RPMI8226 (cell line): ENCODE results near the gene MCM7.
A peak's percentile ranks its signal among the peaks of the same experiment; 100 is the strongest.

Experiments used
- DNase-seq: peaks from one replicate; pipeline ENCODE4 v3.0.0-alpha.2; 2015

Gene MCM7

DNA sequence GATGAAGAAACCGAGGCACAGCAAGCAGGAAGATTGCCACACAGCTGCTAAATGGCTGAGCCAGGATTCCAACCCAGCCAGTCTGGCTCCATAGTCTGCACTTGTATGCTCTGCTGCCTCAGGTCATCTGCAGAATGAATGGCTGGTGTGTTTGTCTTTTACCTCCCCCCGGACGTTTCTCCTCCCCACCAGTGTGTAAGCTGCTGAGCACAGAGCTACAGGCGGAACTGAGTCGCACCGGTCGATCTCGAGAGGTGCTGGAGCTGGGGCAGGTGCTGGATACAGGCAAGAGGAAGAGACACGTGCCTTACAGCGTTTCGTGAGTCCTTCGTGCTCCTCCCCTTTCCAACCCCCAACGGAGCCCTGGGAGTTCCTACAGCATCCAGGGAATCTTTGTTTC is 20.9 kb upstream of the MCM7 start:
- no peak for DNase-seq

DNA sequence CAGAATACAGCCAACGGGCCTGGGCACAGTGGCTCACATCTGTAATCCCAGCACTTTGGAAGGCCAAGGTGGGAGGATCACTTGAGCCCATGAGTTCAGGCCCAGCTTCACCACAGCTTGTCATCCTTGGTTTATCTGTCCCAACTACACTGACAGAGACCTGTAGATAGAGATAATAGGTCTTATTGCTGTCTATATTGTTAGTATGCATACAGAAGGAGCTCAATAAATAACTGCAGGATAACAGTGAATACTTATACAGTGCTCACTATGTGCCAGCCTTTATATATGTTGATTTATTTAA is 19.5 kb upstream of the MCM7 start:
- DNase-seq: no peak

DNA sequence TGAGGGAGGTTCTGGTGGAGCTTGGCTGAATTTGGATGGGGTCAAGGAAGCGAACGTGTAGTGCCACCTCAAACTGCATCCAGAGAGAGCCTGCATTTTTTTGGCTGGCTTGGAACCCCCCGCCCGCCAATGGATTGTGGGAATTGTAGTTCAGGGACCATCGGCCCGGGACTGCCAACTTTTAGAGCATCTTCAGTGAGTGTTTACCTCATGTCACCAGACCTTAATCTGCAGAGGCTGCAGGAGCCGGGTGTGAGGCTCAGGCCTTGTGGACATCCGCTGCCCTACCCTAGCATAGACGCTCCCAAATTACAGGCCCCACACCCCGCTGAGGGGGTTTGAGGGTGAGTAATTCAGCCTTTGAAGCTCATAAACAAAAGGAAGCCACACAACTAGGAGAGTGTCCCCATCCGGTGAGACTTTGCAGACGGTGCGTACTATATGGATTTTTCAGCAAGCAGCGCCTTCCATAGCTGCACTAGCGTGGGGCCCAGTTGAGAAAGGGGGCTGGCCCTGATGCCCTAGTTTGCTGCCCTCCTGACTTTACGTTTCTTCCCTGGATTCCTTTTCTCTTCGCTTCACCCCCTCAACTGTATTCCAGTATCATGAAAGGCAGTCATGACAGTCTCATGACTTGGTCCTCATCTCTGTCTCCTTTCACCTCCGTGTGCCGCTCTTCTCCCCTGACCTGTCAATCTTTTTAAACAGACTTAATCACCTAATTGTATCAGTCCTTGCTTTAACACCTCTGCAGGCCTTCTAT is 19.0 kb upstream of the MCM7 start:
- DNase-seq: peak; percentile 83

DNA sequence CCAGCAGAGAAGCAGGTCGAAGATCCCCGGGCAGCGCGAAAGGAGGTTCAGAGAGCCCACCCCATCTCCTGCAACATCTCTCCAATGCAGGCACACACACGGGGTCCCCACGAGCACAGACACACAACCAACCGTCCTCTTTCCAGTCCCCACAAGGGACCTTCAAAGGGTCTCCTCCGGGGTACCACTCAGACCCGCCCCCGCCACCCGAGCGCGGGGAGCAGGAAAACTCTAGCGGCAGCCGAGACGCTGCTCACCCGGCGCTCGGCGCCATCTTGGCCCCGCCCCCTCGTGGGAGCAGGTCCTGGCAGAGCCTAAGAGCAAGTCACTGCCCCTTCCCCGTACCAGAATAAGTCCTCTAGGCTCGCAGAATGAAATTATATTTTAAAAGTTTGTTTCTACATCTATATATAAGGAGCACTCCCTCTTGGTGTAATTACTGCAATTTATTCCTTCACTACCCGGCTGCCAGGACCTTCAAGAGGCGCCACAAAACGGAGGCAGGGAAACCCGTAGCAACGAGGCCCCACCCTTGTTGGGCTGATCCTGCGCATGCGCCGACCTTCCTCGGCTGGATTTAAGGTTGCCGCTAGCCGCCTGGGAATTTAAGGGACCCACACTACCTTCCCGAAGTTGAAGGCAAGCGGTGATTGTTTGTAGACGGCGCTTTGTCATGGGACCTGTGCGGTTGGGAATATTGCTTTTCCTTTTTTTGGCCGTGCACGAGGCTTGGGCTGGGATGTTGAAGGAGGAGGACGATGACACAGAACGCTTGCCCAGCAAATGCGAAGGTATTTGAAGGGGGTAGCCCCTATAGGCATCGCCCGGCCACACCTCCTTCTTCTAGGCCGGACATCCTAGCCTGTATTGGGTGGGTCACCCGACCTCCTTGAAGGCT is 18.1 kb upstream of the MCM7 start, which contains the start of the genes CNPY4 and TAF6:
CNPY4 (plus strand) TSS at position 563 of the 898 bp plus-strand sequence; CDS start at position 674, 111 bp downstream.
TAF6 (minus strand) TSS at position 287 of the 898 bp plus-strand sequence. CDS start 5,149 bp downstream, outside the sequence.
- peak; percentile 98 for DNase-seq

DNA sequence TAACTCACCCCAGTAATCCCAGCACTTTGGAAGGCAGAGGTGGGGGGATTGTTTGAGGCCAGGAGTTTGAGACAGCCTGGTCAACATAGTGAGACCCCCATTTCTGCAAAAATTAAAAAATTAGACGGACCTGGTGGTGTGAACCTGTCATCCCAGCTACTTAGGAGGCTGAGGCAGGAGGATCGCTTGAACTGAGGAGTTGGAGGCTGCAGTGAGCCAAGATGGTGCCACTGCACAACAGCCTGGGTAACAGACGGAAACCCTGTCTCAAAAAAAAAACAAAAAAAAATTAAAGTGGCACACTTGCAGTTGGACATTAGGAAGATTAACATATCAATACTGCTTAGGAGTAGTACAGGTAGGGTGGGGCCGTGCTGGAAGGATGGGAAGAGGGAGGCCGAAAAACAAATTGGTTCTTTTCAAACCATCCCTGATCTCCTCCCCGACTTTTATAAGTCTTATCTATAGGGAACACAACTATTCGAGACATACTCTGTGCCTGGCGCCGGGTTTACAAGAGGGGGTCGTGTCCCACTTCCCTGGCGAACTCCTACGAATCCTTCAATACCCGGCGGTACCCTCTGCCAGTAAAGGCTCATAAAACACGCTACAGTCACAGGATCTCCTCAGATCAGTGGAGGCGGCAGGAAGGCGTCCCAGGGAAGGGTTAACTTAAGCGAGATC is 17.3 kb upstream of the MCM7 start:
- no peak for DNase-seq

DNA sequence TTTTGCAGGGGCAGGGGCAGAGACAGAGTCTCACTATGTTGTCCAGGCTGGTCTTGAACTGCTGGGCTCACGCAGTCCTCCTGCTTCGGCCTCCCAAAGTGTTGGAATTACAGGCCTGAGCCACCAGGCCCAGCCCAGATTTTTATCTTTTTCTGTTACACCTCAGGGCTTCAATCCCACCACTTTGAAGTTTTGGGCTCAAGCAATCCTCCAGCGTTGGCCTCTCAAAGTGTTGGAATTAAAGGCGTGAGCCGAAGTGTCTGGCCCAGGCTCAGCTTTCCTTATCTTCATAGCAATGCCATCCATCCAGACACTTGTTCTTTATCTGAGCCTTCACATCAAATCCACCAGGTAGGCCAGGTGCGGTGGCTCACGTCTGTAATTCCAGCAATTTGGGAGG is 13.8 kb upstream of the MCM7 start:
- DNase-seq: no peak

DNA sequence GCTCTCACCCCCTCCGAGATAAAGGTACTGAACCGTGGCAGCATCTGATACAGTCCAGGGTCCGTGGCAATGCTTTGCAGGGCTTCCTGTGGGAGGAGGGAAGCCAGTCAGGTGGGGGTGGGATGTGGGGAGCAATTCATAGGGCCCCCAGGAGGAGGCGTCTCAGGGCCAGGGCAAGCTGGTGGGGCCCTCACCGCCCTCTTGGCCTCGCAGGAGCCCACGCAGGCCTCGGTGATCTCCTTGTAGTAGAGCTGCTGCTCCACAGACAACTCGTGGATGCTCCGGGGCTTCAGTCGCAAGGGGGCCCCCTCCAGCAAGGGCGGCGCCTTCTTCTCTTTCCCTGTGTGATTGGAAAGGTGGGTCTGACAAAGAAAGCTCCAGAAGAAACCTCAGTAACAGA is 10.7 kb upstream of the MCM7 start:
- no peak for DNase-seq

DNA sequence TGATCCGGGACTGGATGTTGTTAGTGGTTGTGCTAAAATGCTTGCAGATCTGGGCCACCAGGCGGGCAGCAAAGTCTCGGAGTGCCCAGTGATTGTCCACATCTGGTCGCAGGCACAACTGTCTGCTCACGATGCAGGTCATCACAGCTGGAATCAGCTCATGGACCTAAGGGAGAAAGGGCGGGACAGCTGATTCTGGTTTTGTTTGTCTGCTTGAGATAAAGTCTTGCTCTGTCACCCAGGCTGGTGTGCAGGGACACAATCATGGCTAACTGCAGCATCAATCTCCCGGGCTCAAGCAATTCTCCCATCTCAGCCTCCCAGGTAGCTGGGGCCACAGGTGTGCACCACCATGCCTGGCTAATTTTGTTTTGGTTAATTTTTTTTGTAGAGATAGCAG is 10.0 kb upstream of the MCM7 start:
- DNase-seq: no peak

DNA sequence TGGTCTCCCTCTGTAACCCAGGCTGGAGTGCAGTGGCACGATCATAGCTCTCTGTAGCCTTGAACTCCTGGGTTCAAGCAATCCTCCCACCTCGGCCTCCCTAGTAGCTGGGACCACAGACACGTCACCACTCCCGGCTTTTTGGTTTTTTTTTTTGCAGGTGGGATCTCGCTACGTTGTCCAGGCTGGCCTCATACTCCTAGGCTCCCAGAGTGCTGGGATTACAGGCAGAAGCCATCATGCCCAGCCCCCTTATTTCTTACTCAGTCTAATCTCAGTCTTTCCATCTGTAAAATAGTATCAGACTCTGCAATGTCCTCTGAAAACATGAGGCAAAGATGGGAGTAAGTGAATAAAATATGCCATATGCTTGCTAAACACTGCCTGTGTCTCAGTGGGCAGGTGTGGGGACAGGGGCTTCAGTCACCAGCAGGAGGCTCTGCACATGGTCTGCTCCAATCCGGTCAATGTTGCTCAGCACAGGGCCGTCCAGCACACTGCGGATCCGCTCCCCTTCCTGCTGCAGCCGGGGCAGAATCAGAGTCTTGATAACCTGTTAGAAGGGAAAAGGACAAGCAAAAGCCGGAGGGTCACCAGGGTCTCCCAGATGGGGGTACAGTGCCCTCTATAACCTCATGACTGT is 8.4 kb upstream of the MCM7 start:
- no peak for DNase-seq

DNA sequence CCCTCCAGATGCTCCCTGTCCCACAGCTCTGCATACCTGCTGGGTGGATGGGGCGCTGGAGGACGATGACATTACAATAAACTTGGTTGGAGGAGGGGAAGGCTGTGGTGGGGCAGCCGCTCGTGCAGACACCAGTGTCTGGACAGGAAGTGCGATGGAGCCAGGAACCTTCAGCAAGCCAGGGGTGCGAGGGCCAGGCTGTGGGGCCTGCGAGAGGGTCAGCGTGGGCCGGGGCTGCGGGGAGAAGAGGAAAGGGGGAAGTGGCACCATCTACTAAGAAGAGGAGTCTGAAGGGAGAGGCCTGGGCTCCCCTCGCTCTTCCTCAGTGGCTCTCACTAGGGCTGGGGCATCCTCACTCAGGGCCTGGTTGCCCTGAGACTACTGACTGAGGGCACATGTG is 6.7 kb upstream of the MCM7 start:
- no peak for DNase-seq

DNA sequence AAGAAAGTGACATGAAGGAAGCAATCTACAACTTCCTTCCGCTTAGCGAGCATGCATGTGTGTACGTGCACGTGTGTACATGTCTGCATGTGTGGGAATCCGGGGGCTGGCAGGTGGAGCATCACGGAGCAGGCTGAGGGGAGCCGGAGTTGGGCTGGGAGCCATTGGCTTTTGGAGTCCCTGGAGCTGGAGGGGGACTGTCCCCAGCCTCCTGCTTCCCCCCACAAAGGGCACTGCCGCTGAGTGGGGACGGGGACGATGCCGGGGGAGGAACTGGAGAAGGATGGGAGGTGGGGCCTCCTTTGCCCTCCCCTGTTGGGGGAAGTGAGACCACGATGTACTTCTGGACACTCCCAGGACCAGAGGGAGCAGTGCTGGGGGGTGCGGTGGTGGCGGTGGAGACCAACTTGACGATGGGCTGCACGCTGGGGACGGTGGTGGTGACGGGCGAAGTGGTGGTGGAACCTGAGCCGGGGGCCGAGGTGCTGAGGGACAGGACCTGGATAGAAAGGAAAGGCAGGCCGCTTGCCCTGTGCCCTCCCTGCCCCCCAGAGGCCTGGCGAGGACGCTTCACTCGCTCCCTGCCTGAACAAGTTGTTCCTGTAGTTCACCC is 6.0 kb upstream of the MCM7 start:
- no peak for DNase-seq

DNA sequence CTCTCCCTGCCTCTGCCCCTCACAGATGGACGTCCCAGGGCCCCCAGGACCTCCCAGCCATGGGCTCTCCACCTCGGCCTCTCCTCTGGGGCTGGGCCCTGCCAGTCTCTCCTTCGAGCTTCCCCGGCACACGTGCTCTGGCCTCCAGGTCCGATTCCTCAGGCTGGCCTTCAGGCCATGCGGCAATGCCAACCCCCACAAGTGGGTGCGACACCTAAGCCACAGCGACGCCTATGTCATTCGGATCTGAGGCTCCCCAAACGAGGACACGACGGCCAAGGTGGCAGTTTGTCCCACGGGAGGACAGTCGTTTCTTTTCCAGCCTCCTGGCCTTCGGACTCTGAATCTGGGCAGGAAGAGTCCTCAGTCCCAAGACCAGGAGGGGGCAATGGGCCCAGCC is 5.4 kb upstream of the MCM7 start:
- no peak for DNase-seq

DNA sequence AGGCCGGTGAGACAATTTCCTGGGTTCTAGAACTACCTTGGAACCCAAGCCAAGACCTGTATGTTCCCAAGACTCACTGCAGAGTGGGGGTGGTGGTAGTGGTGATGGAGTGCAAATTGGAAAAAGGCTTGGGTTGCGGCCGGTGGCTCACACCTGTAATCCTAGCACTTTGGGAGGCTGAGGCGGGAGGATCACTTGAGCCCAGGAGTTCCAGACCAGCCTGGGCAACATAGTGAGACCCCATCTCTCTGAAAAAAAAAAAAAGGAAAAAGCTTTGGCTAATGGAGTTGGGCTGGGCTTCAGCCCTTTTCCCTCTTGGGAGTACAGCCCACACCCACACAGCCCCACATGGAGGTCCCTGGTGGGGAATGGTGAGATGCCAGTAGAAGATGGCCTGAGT is 4.3 kb upstream of the MCM7 start:
- no peak for DNase-seq

DNA sequence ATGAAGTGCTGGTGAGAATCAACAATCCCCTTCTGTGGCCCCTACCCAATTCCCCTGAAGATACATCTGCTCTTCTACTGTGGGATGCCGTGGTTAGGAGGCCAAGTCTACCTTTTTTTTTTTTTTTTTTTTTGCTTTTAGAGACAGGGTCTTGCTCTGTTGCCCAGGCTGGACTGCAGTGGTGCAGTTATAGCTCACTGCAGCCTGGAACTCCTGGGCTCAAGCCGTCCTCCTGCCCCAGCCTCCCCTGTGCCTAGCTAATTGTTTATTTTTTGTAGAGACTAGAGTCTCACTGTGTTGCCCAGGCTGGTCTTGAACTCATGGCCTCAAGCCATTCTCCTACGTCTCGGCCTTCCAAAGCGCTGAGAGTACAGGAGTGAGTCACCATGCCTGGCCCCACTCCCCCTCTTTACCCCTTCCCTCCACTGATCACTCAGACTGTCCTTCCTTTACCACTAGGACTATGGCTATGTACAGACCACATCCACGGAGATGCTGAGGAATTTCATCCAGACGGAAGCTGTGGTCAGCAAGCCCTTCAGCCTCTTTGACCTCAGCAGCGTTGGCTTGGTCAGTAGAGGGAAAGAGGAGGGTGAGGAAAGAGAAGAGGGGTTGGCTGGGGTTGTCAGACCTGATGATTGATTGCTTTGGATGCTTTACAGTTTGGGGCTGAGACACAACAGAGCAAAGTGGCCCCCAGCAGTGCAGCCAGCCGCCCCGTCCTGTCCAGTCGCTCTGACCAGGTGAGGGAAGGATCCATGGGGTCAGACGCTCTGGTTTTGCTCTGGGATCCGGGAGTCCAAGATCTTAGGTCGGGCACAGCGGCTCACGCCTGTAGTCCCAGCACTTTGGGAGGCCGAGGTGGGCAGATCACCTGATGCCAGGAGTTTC is 2.0 kb upstream of the MCM7 start:
- DNase-seq: no peak

DNA sequence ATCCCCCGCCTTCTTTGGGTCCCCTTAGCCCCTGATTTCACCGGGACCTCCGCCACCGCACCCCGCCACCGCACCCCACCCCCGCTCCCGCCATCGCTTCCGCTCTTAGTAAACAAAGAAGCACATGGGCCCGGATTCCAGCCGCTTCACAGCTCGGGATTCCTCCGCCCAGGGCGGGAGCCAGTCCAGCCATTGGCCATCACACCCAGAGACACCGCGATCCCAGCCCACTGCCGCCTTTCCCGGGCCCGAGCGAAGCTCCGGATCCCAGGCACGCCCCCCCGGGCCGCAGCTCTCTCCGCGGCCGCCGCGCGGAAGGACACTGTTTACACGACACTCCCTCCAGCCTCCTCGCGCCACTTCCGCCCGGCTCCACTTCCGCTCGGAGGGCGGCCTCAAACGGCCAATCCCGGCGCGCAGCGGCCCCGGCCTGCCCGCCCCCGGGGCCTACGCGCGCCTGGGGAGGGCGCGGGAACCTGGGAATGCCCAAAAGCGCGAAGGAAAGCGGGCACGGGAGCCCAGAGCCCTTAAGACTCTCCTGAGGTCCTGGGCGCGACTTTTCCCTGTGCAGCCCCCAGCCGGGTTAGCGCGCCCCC is 679 bp downstream of the MCM7 start:
- DNase-seq: peak; percentile 97

DNA sequence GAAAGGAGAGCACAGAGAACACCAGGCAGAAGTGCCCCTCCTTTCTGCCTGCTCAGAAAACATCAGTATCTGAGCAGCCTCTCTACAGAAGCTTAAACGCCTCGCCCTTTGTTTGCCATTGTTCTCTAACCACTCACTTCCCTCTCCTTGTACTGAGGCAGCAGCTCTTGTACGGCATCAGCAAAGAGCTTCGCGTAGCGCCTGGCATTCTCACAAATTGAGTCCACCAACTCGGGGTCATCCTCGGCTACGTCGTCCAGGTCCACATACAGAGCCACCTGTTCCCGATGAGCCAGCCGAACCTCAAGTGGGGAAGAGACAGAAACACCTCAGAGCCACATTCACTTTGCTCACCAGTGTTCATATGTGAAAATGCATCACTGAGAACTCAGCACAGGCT is 1.7 kb downstream of the MCM7 start:
- no peak for DNase-seq

DNA sequence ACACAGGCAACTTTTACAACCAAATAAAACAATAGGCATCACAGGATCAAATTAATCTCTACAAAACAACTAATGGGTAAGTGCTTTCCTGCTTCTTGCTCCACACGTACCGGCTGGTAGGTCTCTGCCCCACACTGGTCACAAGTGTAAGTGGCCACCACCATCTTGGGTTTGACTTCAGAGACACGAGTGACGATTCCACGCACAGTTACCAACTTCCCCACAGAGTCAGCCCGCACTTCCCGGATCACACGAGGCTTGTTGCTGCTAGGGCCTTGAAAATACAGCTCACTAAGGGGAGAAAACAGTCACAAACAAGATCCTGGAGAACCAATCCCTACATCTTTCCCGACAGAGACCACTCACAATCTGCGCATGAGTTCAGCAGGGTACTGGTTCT is 2.3 kb downstream of the MCM7 start:
- DNase-seq: no peak

DNA sequence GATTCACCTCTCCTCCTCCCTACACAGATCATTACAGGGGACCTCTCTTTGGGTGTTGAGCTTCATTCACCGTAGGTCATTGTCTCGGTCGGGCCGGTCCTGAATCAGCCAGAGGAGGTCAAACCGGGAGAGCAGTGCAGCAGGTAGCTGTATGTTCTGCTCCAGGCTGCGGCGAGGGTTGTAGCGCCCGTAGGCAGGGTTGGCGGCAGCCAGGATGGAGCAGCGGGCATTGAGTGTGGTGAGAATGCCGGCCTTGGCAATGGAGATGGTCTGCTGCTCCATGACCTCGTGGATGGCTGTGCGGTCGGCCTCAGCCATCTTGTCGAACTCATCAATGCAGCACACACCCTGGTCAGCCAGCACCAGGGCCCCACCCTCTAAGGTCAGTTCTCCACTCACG is 5.5 kb downstream of the MCM7 start:
- DNase-seq: no peak

DNA sequence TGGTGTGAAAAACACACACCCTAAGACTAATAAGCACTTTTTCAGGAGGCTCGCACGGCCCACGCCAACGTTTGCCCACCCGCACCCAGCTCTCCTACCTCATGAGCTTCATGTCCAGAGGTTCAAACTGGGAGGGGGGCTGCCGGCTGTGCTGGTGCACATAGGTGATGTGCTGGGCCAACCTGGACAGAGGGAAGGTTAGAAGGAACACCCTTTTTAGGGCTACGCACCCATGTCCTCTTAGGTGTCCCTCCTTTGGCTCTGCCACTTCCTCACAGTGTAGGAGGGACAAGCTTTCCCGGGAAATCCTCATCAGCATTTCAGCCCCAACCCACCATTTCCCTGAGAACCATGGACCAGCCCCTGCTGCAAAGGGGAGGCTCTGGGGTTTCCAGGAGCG is 5.9 kb downstream of the MCM7 start:
- no peak for DNase-seq

DNA sequence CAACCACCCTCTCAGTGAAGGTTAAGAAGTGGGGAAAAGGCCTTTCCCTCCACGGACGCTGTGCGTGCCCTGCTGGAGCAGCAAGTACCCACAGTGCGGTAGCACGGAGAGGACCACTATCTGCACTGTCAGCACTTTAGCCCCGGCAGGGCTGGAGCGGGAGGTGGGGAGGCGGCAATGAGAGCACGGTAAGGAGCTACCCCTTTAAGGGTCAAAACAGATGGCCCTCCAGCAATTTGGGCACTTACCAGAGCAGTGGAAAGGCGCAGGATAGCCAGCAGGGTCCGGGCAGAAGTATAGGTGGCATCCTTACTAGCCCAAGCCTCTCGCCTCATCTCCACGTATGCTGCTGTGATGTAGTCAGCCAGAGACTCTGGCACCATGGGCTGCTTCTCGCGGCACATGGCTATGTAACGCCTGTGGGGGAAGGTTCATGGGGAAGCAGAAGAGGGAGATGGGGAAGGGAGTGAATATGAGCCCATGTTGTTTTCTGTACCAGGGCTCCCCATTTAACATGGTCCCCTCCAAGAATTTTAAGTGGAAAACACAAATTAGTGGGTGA is 7.2 kb downstream of the MCM7 start:
- DNase-seq: no peak

DNA sequence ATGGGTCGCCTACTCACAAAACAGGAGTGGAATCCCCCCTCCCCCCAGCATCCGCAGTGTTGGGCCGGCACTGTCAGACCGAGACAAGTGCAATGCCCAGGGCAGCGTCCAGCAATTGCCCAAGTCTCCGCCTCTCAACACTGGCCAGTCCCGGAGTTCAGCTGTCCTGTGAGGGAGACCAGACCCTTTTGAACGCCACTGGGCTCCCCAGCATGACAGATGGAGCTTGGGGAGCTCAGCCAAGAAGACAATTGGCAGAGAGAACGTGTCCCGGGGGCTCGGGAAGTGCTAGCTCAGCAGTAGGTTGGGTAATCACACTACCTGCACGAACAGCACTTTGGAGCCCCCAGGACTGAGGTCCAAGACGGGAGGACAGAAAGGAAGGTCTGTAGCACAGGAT is 7.7 kb downstream of the MCM7 start:
- no peak for DNase-seq
